Stimulated activated CD8-positive, alpha-beta memory T cell treated with anti-CD3 and anti-CD28 coated beads, Interleukin-4, amount 100 ng/mL, for 4 hours (primary cell): ENCODE results near the gene SYT12.
A peak's percentile ranks its signal among the peaks of the same experiment; 100 is the strongest.
"Not testable (repeated sequence)": the region's sequence is repeated elsewhere in the genome, so short reads cannot be mapped to it uniquely, and the experiment has no call there.

ENCODE experiments used
- DNase-seq, 2 donors: peaks; one replicate each; pipeline ENCODE4 v3.0.0-alpha.2; 2020; ENCODE audit warnings: low read depth in 2 of 2, low spot score in 1 of 2

SYT12 gene

DNA sequence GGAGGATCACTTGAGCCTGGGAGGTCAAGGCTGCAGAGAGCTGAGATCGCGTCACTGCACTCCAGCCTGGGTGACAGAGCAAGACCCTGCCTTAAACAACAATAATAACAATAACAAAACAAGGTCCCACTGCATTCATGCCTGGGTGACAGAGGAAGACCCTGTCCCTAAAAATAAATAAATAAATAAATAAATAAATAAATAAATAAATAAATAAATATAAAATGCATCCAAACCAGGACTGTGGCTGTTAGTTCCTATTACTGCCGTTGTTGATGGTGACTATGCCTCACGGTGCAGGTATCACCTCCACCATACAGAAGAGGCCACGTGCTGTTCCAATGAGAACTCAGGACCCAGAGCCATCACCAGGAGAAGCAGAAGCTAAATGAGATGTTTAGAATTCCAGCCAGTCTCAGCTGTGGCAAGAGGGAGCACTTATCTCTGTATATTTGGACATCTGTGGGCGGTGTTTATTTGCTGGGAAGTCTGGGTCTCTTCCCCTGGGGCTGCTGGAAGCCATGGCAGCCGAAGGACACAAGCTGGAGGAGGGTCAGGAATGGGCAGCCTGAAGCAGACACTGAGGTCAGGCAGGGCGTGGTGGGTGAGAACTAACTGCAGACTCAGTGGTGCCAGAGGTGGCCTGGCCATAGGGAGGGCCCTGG lies 26.2 kb upstream of the SYT12 start:
- DNase-seq = no peak

- DNase-seq = no peak
These were observed 23.4 kb upstream of the SYT12 start for GRCh38 chr11:66999555-66999954.

GRCh38 chr11:67001332-67001731 lies 21.6 kb upstream of the SYT12 start:
- DNase-seq = no peak

- no peak for DNase-seq
These were observed 20.5 kb upstream of the SYT12 start for GRCh38 chr11:67002297-67002913.

GRCh38 chr11:67002921-67003411 lies 20.0 kb upstream of the SYT12 start:
- no peak for DNase-seq

DNA sequence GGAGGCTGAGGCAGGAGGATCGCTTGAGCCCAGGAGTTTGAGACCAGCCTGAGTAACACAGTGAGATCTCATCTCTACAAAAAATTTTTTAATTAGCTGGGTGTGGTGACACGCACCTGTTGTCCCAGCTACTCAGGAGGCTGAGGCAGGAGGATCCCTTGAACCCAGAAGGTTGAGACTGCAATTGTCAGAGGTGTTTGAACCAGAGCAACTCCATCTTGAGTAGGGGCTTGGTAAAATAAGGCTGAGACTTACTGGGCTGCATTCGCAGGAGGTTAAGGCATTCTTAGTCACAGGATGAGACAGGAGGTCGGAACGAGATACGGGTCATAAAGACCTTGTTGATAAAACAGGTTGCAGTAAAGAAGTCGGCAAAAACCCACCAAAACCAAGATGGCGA lies 17.7 kb upstream of the SYT12 start:
- not testable (repeated sequence) for DNase-seq

- no peak for DNase-seq
These were observed 16.7 kb upstream of the SYT12 start for GRCh38 chr11:67006029-67006884.

DNA sequence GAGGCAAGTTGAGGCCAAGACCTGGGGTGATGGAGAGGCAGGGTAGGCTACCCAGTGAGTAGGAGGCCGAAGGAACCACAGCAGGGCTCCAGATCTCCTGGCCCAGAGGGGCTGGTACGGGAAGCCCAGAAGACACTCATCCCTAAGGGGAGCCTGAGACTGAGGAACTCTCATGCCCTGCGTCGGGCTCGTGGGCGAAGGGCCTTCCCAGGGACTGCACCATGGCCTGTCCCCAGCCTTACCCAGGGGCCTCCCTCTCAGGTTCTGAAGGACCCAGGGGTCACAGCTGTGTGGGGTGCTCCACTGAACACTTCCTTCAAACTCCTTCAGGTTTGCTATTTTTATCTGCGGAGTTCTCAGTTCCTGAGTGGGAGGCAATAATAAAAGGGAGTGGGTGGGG lies 15.8 kb upstream of the SYT12 start:
- DNase-seq = no peak

DNA sequence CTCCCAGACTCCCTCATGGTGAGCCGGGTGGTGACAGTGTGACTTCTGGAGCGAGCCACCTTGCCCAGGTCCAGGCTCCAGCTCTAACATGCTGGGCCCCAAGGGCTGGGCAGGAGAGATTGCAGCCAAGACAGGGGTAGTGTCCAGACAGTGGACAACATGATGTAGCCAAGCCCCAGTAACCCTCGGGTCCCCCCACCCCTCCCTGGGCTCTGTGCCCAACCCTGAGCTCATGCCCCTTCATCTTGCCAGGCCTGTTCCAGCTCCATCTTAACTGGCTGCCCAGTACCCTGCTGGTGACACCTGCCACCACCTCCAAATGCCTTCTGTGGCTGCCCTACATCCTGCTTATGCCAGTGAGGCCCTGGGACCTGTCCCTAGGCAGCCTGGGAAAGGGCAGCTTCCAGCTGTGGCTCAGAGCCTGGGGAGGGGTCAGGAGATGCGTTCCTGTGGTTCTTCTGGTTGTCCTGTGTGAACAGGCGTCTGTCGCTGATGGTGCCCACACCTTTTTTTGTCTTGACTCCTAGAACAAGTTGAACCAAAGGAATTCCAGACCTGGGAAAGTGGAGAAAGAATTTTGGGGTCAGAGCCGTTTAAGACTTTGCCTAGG lies 12.5 kb upstream of the SYT12 start:
- no peak for DNase-seq

- no peak for DNase-seq
These were observed 9.4 kb upstream of the SYT12 start for GRCh38 chr11:67013511-67014045.

DNA sequence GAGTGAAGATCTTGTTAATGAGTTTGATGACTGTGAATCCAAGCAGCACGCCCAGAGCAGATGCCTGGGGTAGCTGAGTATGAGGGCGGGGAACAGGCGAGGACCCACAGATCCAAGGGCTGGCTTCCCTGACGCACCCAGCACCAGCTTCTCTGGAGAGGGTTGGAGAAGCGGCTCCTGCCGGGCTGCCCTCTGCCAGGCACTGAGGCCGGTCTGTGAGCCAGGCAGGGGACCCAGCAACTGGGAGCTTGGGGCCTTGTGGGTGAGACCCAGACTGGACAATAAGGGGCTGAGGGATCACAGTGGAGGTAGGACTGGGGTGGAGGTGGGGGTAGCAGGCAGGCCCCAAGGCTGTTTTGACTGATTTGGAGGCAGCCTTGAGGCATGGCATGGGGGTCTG lies 8.6 kb upstream of the SYT12 start:
- DNase-seq = no peak

DNA sequence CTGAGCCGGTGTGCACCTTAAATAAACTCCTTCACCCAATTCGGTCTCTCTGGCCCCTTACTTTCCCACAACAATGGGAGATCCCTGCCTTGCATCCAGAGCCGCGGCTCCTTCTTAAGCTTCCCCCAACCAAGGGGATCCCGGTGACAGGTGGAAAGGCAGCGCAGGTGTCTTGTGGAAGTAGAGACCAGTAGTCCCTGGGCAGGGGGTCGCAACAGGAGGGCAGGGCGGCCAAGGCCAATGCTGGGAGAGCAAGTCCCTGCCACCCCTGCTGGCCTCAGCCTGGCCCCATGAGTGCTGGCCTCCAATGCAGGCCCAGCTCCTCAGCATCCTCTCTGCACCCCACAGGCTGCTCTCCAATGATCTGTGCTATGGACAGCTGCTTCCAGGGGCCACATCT lies 7.9 kb upstream of the SYT12 start:
- DNase-seq = no peak

GRCh38 chr11:67016550-67016949 lies 6.4 kb upstream of the SYT12 start:
- DNase-seq = no peak

GRCh38 chr11:67020949-67021348 lies 2.0 kb upstream of the SYT12 start:
- DNase-seq = no peak

GRCh38 chr11:67022341-67022933 lies 497 bp upstream of the SYT12 start:
- no peak for DNase-seq

DNA sequence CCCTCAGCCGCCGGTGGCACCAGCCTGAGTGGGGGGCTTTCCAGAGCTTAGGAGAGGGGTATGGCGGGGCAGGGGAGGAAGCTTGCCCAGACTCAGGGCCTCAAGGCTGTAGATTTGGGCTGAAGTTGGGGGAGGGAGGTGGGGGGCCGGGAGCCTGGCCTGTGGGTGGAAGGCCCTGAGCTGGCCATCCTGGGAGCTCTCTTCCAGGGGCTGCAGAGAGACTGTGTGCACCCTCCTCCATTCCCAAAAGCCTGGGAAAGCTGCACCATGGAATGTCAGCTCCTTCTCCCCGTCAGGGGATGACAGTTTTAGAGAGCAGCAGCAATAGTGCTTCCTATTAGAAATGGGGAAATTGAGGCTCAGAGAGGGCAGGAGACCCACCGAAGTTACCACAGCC lies 1.0 kb downstream of the SYT12 start:
- no peak for DNase-seq

DNA sequence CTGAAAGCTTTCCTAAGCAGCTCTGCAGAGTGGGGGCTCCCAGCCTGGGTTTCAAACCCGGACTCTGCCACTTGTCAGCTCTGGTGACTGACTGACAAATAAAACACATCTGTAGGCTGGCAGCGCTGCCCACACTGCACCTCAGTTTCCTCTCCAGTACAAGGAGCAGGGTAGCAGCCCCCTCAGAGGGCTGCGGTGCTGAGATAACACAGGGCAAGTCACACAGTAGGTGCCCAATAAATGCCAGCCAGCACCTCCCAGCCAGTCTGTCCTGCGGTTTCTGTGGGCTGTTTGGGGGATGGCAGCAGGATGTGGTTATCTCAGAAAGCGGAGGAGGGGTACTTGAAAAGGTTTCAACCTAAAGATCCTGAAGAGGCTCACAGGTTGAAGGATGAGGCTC lies 1.5 kb downstream of the SYT12 start:
- DNase-seq = peak; percentile 8 to 37

- no peak for DNase-seq
These were observed 2.0 kb downstream of the SYT12 start for GRCh38 chr11:67024966-67025365.

- DNase-seq = no peak
These were observed 2.8 kb downstream of the SYT12 start for GRCh38 chr11:67025750-67026149.

DNA sequence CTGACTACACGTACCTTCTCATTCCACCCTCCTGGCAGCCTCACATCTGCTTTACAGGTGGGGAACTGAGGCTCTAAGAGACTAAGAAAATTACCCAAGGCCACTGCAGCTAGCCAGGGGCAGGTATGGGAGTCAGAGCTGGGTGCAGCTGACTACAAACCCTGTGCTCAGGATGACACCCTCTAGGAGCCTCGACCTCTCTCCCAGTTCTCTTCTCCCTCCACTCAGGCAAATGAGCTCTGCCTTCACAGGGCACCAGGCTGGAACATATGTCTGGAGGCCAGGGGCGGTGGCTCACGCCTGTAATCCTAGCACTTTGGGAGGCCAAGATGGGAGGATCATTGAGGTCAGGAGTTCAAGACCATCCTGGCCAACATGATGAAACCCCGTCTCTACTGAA lies 4.0 kb downstream of the SYT12 start:
- no peak for DNase-seq

DNA sequence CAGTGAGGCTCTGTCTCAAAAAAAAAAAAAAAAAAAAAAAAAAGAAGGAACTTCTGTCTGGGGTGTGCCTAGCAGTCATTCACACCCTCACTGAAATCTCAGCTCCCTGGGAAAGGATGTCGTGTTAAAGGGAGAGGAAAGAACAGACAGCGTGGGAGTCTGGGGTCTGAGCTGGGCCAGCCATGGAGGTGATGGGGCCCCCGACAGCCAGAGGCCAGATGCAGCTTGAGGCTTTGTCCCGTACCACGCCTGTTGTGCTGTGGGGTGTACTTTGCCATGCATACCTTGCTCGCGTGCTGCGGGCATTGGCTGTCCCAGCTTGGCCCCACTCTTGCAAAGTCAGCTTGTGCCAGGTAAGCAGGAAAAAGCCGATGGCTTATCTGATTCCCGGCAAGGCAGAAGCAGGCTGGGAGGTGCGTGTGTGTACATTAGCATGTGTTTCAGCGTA lies 4.6 kb downstream of the SYT12 start:
- DNase-seq = no peak
